Measurements from ENCODE around the gene PDHB.
A peak's percentile ranks its signal among the peaks of the same experiment; 100 is the strongest.

The PDHB gene

DNA sequence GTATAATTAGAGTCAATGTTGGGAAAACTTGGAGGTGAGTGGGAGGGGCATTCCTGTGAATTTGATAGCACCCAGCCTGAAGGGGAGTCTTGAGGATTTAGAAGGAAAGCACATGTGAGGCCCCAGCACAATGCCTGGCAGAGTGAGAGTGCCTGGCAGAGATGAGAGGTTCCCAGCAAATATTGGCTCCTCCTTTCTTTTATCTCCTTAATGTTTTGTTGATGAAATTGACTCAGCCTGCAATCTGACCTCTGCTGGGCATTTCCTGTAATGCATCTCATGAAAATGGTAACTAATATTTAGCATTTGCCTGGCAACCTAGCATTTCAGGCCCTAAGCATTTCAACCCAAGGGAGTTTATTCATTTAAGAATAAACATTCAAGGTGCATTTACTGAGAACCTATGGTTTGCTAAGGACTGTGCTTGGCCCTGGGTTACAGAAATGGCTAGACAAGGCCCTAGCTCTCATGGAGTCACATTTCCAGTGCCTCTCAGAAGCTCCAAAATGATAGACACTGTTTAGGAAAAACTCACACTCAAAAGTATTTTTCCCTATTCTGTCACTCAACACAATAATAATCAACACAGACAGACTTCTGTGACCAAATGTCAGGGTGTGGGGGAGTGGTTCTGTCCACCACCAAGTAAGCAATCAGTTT, 19.0 kb downstream of the PDHB start:
- POLR2A ChIA-PET, result no interaction called here
- TF ChIP-seq BHLHE40 (IDR thresholded peaks at IDR 0.05; ENCODE audit: borderline replicate concordance), result no peak
- TF ChIP-seq FOXK2 (IDR thresholded peaks at IDR 0.05), result no peak
- no peak for TF ChIP-seq L3MBTL2 (conservative IDR thresholded peaks at IDR 0.05)
- TF ChIP-seq ELF4 (IDR thresholded peaks at IDR 0.05), result no peak
- no peak for TF ChIP-seq CTBP1 (IDR thresholded peaks at IDR 0.05; ENCODE audit: borderline replicate concordance)
- no peak for TF ChIP-seq HDGF (IDR thresholded peaks at IDR 0.05; ENCODE audit: borderline replicate concordance)
- TF ChIP-seq, protein P1, sequence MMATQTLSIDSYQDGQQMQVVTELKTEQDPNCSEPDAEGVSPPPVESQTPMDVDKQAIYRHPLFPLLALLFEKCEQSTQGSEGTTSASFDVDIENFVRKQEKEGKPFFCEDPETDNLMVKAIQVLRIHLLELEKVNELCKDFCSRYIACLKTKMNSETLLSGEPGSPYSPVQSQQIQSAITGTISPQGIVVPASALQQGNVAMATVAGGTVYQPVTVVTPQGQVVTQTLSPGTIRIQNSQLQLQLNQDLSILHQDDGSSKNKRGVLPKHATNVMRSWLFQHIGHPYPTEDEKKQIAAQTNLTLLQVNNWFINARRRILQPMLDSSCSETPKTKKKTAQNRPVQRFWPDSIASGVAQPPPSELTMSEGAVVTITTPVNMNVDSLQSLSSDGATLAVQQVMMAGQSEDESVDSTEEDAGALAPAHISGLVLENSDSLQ (IDR thresholded peaks at IDR 0.05), result no peak
- TF ChIP-seq FOXM1 (IDR thresholded peaks at IDR 0.05; ENCODE audit: borderline replicate concordance), result no peak
- TF ChIP-seq ZNF384 (IDR thresholded peaks at IDR 0.05), result no peak
- TF ChIP-seq LEF1 (IDR thresholded peaks at IDR 0.05; ENCODE audit: borderline replicate concordance), result no peak
- no peak for TF ChIP-seq ARNT (IDR thresholded peaks at IDR 0.05)
- no peak for TF ChIP-seq NFRKB (IDR thresholded peaks at IDR 0.05)
- TF ChIP-seq SP1 (IDR thresholded peaks at IDR 0.05), result no peak
- no peak for TF ChIP-seq TARDBP (IDR thresholded peaks at IDR 0.05)
- no peak for TF ChIP-seq FOXA1 (IDR thresholded peaks at IDR 0.05)
- DNase-seq (ENCODE audit: extremely low spot score), result peak; percentile 64
- CTCF ChIA-PET, result interaction anchor here (0.8 to 1.8 kb wide), 4 partner anchors 10 to 107 kb away, joined by 3 to 6 read pairs (median 4); no protein-coding TSS in a partner anchor

DNA sequence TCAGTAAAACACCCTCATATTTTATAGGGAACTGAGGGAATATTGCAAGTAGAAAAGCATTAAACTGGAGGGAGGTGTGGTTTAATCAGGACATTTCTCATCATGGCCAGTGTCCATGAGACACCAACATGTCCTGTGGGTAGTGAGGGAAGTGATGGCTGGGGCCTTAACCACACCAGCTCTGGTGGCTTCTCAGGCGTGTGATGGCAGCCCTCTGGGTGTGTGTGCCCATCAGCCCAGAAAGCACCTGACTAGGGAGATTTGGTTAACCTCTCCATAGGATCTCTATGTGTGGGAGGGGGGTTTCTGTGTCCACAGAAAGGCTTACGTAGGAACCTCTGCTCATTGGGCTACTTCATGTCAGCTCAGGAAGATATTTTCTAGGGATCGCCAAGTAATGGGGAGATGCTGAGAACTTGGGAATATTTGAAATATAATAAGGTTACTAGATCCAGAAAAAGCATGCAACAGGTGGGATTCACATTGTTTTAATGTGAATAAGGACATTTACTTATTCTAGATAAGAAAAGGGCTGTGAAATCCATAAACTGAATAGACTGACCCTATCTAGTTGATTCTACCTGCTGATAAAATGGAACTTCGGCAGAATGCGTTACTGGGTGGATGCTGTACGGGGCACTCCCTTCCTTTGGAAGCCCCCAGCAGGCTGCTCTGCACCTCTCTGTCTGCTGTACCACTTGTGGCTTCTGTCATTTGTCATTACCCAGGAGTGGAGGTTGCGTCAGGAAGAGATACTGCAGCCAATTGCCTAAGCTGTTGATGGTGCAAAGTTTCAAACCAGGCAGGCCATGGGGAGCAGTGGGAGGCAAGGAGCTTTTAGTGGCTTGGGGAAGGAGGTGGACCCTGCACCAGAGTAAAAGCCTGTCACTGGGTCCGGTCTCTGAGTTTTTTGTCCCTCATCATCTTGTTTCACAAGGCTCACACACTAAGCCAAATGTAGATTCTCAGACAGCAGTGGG, 21.5 kb downstream of the PDHB start:
- POLR2A ChIA-PET, result no interaction called here
- TF ChIP-seq BHLHE40 (IDR thresholded peaks at IDR 0.05; ENCODE audit: borderline replicate concordance), result no peak
- no peak for TF ChIP-seq FOXK2 (IDR thresholded peaks at IDR 0.05)
- TF ChIP-seq LEF1 (IDR thresholded peaks at IDR 0.05; ENCODE audit: borderline replicate concordance), result no peak
- TF ChIP-seq, protein P1 (IDR thresholded peaks at IDR 0.05), result no peak
- no peak for TF ChIP-seq ELF4 (IDR thresholded peaks at IDR 0.05)
- no peak for TF ChIP-seq TARDBP (IDR thresholded peaks at IDR 0.05)
- no peak for TF ChIP-seq L3MBTL2 (conservative IDR thresholded peaks at IDR 0.05)
- TF ChIP-seq FOXA1 (IDR thresholded peaks at IDR 0.05), result no peak
- no peak for TF ChIP-seq SP1 (IDR thresholded peaks at IDR 0.05)
- no peak for TF ChIP-seq ARNT (IDR thresholded peaks at IDR 0.05)
- TF ChIP-seq NFRKB (IDR thresholded peaks at IDR 0.05), result no peak
- no peak for TF ChIP-seq ZNF384 (IDR thresholded peaks at IDR 0.05)
- no peak for TF ChIP-seq CTBP1 (IDR thresholded peaks at IDR 0.05; ENCODE audit: borderline replicate concordance)
- no peak for TF ChIP-seq SUZ12 (IDR thresholded peaks at IDR 0.05)
- no peak for TF ChIP-seq HDGF (IDR thresholded peaks at IDR 0.05; ENCODE audit: borderline replicate concordance)
- TF ChIP-seq FOXM1 (IDR thresholded peaks at IDR 0.05; ENCODE audit: borderline replicate concordance), result no peak
- CTCF ChIA-PET, result no interaction called here
- no peak for DNase-seq (ENCODE audit: extremely low spot score)

- CTCF ChIA-PET, result no interaction called here
- DNase-seq (ENCODE audit: extremely low spot score), result no peak
Observed at GRCh38 chr3:58411036-58411435, 22.6 kb downstream of the PDHB start.

GRCh38 chr3:58409663-58410062, 24.0 kb downstream of the PDHB start:
- TF ChIP-seq FOXA1 (IDR thresholded peaks at IDR 0.05) (no peak), ZNF384 (IDR thresholded peaks at IDR 0.05) (no peak), ARNT (IDR thresholded peaks at IDR 0.05) (no peak), CTBP1 (IDR thresholded peaks at IDR 0.05; ENCODE audit: borderline replicate concordance) (no peak), FOXK2 (IDR thresholded peaks at IDR 0.05) (no peak), ELF4 (IDR thresholded peaks at IDR 0.05) (no peak), FOXM1 (IDR thresholded peaks at IDR 0.05; ENCODE audit: borderline replicate concordance) (no peak), NFRKB (IDR thresholded peaks at IDR 0.05) (no peak), TARDBP (IDR thresholded peaks at IDR 0.05) (no peak), BHLHE40 (IDR thresholded peaks at IDR 0.05; ENCODE audit: borderline replicate concordance) (no peak), L3MBTL2 (conservative IDR thresholded peaks at IDR 0.05) (no peak), HDGF (IDR thresholded peaks at IDR 0.05; ENCODE audit: borderline replicate concordance) (no peak), SP1 (IDR thresholded peaks at IDR 0.05) (no peak), SUZ12 (IDR thresholded peaks at IDR 0.05) (no peak), LEF1 (IDR thresholded peaks at IDR 0.05; ENCODE audit: borderline replicate concordance) (no peak)
- TF ChIP-seq, protein P1 (IDR thresholded peaks at IDR 0.05), result no peak
- no peak for DNase-seq (ENCODE audit: extremely low spot score)
- ChIA-PET POLR2A (no interaction called here), CTCF (no interaction called here)

More at GRCh38 chr3:58411036-58411435, 22.6 kb downstream of the PDHB start:
- TF ChIP-seq ARNT (IDR thresholded peaks at IDR 0.05) (no peak), ELF4 (IDR thresholded peaks at IDR 0.05) (no peak), SUZ12 (IDR thresholded peaks at IDR 0.05) (no peak), CTBP1 (IDR thresholded peaks at IDR 0.05; ENCODE audit: borderline replicate concordance) (no peak), BHLHE40 (IDR thresholded peaks at IDR 0.05; ENCODE audit: borderline replicate concordance) (no peak), NFRKB (IDR thresholded peaks at IDR 0.05) (no peak), TARDBP (IDR thresholded peaks at IDR 0.05) (no peak), FOXK2 (IDR thresholded peaks at IDR 0.05) (no peak), FOXA1 (IDR thresholded peaks at IDR 0.05) (no peak), LEF1 (IDR thresholded peaks at IDR 0.05; ENCODE audit: borderline replicate concordance) (no peak), SP1 (IDR thresholded peaks at IDR 0.05) (no peak), ZNF384 (IDR thresholded peaks at IDR 0.05) (no peak), L3MBTL2 (conservative IDR thresholded peaks at IDR 0.05) (no peak), HDGF (IDR thresholded peaks at IDR 0.05; ENCODE audit: borderline replicate concordance) (no peak), FOXM1 (IDR thresholded peaks at IDR 0.05; ENCODE audit: borderline replicate concordance) (no peak)
- TF ChIP-seq, protein P1 (IDR thresholded peaks at IDR 0.05), result no peak
- POLR2A ChIA-PET, result no interaction called here
